Femur (tissue), 1 donor: Measurements from ENCODE around the gene TAB2.

Experiments
- DNase-seq: peaks from one replicate; pipeline ENCODE4 v3.0.0-alpha.2; 2017

The TAB2 gene

GRCh38 chr6:149373511-149373910 lies 56.0 kb downstream of the TAB2 start:
- DNase-seq: no peak

DNA sequence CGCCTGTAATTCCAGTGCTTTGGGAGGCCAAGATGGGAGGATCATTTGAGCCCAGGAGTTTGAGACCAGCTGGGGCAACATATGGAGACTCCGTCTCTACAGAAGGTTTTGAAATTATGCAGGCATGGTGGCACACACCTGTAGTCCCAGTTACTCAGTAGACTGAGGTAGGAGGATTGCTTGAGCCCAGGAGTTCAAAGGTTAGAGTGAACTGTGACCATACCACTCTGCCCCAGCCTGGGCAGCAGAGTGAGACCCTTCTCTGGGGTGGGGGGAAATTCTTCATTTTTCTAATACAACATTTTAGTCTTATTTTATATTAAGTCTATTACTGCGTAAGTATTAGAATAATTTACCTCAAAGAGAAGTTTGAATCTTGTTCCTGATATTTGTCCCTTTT lies 62.5 kb downstream of the TAB2 start:
- no peak for DNase-seq

DNA sequence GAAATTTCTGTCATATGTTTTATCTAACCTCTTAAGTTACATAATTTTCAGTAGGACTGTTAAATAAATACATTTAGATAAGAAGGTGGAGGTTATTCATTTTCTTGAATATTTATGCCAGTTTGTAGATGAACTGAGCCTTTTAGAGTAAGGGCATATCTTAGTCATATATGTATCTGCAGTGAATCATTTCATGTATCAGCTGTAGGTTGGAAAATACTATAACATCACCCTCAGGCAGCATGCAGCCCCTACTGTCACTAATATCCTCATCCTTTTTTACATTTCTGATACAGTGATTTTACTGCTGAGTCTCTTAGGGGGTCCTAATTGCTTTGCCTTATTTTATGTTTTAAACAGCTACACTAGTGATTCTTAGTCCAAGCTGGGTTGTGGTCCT lies 63.0 kb downstream of the TAB2 start:
- no peak for DNase-seq

DNA sequence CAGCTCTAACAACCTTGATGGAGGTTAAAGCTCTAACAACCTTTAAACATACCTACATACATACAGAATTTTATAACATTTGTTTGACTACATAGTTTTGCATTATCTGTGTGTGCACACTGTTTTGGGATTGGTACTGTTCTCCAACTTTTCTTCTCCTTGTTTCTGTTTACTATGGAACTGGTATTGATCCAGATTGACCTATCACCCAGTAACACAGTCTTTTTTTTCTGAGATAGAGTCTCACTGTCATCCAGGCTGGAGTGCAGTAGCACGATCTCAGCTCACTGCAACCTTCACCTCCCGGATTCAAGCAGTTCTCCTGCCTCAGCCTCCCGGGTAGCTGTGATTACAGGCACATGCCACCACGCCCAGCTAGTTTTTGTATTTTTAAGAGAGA lies 65.9 kb downstream of the TAB2 start:
- no peak for DNase-seq

- DNase-seq: no peak
Observed at GRCh38 chr6:149384464-149384863, 67.0 kb downstream of the TAB2 start.

DNA sequence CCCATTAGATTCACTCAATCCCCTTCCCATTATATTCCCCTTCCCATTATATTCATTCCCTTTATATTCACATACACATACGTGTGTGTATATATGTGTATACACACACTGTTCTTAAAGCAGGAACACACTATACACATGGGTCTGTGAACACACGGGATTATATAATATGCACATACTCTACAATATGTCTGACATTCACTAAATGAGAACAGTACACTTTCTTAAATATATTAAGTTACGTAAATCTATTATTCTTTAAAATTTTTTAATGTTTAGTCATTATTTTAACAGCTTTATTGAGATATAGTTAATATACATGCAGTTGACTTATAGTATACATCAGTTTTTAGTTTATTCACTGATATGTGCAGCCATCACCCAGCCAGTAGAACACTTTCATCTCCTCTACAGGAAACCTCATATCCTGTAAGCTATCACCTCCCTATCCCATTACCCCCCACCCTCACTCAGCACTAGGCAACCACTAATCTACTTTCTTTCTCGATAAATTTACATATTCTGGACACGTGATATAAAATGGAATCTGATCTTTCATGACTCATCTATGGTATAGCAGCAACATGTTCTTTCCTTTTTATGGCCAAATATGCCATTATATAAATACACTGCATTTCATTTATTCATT lies 68.6 kb downstream of the TAB2 start:
- DNase-seq: no peak

- no peak for DNase-seq
Observed at GRCh38 chr6:149387779-149388512, 70.4 kb downstream of the TAB2 start.

- DNase-seq: no peak
Observed at GRCh38 chr6:149389509-149390297, 72.2 kb downstream of the TAB2 start.

GRCh38 chr6:149392093-149392492 lies 74.6 kb downstream of the TAB2 start:
- no peak for DNase-seq

GRCh38 chr6:149392535-149392934 lies 75.0 kb downstream of the TAB2 start:
- no peak for DNase-seq

GRCh38 chr6:149393002-149393679 lies 75.6 kb downstream of the TAB2 start:
- DNase-seq: no peak

- no peak for DNase-seq
Observed at GRCh38 chr6:149395185-149395584, 77.7 kb downstream of the TAB2 start.

DNA sequence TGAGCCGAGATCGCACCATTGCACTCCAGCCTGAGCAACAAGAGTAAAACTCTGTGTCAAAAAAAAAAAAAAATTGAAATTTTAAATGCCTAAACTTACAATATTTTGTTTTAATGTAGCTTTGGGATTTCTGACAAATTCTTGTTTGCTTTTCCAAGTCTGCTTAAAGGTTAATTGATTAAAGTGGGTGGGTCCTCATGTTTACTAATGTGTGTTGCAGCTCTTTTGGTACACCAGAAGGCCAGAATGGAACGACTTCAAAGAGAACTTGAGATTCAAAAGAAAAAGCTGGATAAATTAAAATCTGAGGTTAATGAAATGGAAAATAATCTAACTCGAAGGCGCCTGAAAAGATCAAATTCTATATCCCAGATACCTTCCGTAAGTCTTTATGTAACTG lies 79.9 kb downstream of the TAB2 start:
- no peak for DNase-seq

DNA sequence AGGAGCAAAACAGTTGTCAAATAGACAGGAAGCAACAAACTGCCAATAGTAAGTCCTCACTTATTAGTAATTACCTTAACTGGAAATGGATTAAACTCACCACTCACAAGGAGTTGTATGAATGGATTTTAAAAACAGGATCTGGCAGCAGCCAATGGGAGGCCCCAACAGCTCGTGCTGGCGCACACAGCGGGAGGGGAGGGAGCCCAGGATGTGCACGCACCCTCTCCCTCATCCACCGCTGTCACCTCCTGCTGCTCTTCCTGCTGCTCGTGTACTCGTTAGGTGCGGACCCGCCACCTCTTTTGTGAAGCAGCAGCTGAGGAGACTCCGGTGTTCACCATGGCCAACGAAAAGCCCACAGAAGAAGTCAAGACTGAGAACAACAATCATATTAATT lies 82.5 kb downstream of the TAB2 start, which contains the start of gene SUMO4:
SUMO4 (plus strand) TSS at position 213 of the 400 bp plus-strand sequence; CDS start at position 343, 130 bp downstream.
- DNase-seq: no peak

- DNase-seq: no peak
Observed at GRCh38 chr6:149403534-149403933, 86.0 kb downstream of the TAB2 start.

- DNase-seq: no peak
Observed at GRCh38 chr6:149405823-149406765, 88.6 kb downstream of the TAB2 start.

DNA sequence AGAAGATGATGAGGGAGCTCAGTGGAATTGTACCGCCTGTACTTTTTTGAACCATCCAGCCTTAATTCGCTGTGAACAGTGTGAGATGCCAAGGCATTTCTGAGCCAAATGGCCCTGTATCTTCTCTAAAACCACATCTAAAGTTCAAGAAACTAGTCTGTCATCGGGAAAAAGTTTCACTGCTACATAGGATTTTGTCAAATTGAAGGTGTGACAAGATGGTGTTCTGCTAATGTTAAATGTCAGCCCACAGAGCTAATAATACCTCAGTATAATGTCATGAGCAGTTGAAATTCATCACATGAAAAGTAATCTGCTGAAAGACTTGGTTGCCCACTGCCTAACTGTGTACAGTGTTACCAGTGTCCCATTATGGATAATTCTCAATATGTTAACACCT lies 92.1 kb downstream of the TAB2 start:
- no peak for DNase-seq

DNA sequence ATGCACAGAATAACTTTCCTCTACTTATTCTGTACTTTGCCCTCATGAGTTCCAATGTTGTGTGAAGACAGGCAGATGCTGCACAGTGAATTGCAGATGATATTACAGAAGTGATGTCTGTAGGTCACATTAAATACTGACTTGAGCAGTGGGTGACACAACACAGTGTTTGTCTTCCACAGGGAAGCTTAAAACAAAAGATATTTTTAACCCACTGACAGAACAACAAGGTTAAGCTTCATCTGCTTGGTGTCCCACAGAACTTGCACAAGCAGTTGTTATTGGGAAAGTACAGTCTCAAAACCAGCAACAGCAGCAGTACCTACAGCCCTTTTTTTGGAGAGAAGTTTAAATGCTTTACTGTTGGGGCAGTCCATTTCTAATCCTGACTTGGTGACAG lies 93.0 kb downstream of the TAB2 start:
- DNase-seq: no peak

- DNase-seq: no peak
Observed at GRCh38 chr6:149414009-149414408, 96.5 kb downstream of the TAB2 start.

GRCh38 chr6:149414821-149415220 lies 97.3 kb downstream of the TAB2 start:
- DNase-seq: no peak

GRCh38 chr6:149419696-149420404 lies 102.3 kb downstream of the TAB2 start:
- DNase-seq: no peak
